ENCODE measurements around the gene TCEAL1.

Gene TCEAL1

GRCh38 chrX:103610282-103610681, 18.5 kb upstream of the TCEAL1 start:
- Histone ChIP-seq H3K9me3 (ENCODE audit: control insufficient read depth, low read length) (no peaks in the 10 kb centered on the region), H3K9ac (no peak overlapping the region), H3K27ac (no peak overlapping the region), H3K4me1 (no peaks in the 10 kb centered on the region), H3K36me3 (ENCODE audit: control insufficient read depth, insufficient read depth, low read length) (no peaks in the 10 kb centered on the region), H3K4me2 (ENCODE audit: low read length) (no peak overlapping the region), H3K79me2 (peaks cover 3% of the 10 kb centered on the region), H3K27me3 (ENCODE audit: control insufficient read depth, insufficient read depth, low read length) (no peaks in the 10 kb centered on the region), H3K4me3 (ENCODE audit: low read depth, low read length) (no peak overlapping the region), H2AFZ (no peak overlapping the region)
- no peak for TF ChIP-seq CTCF (IDR thresholded peaks at IDR 0.05)

GRCh38 chrX:103613362-103613890, 15.3 kb upstream of the TCEAL1 start:
- Histone ChIP-seq H3K9ac (no peak overlapping the region), H3K27me3 (ENCODE audit: control insufficient read depth, insufficient read depth, low read length) (no peaks in the 10 kb centered on the region), H3K79me2 (peaks cover 4% of the 10 kb centered on the region), H3K36me3 (ENCODE audit: control insufficient read depth, insufficient read depth, low read length) (no peaks in the 10 kb centered on the region), H3K4me2 (ENCODE audit: low read length) (no peak overlapping the region), H2AFZ (no peak overlapping the region), H3K9me3 (ENCODE audit: control insufficient read depth, low read length) (no peaks in the 10 kb centered on the region), H3K4me3 (ENCODE audit: low read depth, low read length) (no peak overlapping the region), H3K4me1 (no peaks in the 10 kb centered on the region), H3K27ac (no peak overlapping the region)
- no peak for TF ChIP-seq CTCF (IDR thresholded peaks at IDR 0.05)

GRCh38 chrX:103614999-103615398, 13.8 kb upstream of the TCEAL1 start:
- no peaks in the 10 kb centered on the region for H3K27me3 ChIP-seq (ENCODE audit: control insufficient read depth, insufficient read depth, low read length)
- no peak overlapping the region for H3K9ac ChIP-seq
- H2AFZ ChIP-seq = no peak overlapping the region
- H3K36me3 ChIP-seq (ENCODE audit: control insufficient read depth, insufficient read depth, low read length) = no peaks in the 10 kb centered on the region
- no peaks in the 10 kb centered on the region for H3K9me3 ChIP-seq (ENCODE audit: control insufficient read depth, low read length)
- peaks cover 4% of the 10 kb centered on the region for H3K79me2 ChIP-seq
- no peak overlapping the region for H3K4me3 ChIP-seq (ENCODE audit: low read depth, low read length)
- H3K4me1 ChIP-seq = no peaks in the 10 kb centered on the region
- H3K27ac ChIP-seq = no peak overlapping the region
- TF ChIP-seq CTCF (IDR thresholded peaks at IDR 0.05) = no peak
- no peak overlapping the region for H3K4me2 ChIP-seq (ENCODE audit: low read length)

- no peaks in the 10 kb centered on the region for H3K9me3 ChIP-seq (ENCODE audit: control insufficient read depth, low read length)
- H3K27me3 ChIP-seq (ENCODE audit: control insufficient read depth, insufficient read depth, low read length) = no peaks in the 10 kb centered on the region
- no peak overlapping the region for H3K9ac ChIP-seq
- no peak overlapping the region for H3K4me2 ChIP-seq (ENCODE audit: low read length)
- no peak overlapping the region for H2AFZ ChIP-seq
- TF ChIP-seq CTCF (IDR thresholded peaks at IDR 0.05) = no peak
- H3K79me2 ChIP-seq = peaks cover 4% of the 10 kb centered on the region
- no peaks in the 10 kb centered on the region for H3K36me3 ChIP-seq (ENCODE audit: control insufficient read depth, insufficient read depth, low read length)
- no peak overlapping the region for H3K27ac ChIP-seq
- no peak overlapping the region for H3K4me3 ChIP-seq (ENCODE audit: low read depth, low read length)
- H3K4me1 ChIP-seq = no peaks in the 10 kb centered on the region
Measured at GRCh38 chrX:103615781-103616371, 12.9 kb upstream of the TCEAL1 start.

- no peak overlapping the region for H3K4me3 ChIP-seq (ENCODE audit: low read depth, low read length)
- H3K27me3 ChIP-seq (ENCODE audit: control insufficient read depth, insufficient read depth, low read length) = no peaks in the 10 kb centered on the region
- no peak overlapping the region for H2AFZ ChIP-seq
- H3K4me2 ChIP-seq (ENCODE audit: low read length) = no peak overlapping the region
- peaks cover 4% of the 10 kb centered on the region for H3K79me2 ChIP-seq
- no peaks in the 10 kb centered on the region for H3K36me3 ChIP-seq (ENCODE audit: control insufficient read depth, insufficient read depth, low read length)
- no peaks in the 10 kb centered on the region for H3K9me3 ChIP-seq (ENCODE audit: control insufficient read depth, low read length)
- no peaks in the 10 kb centered on the region for H3K4me1 ChIP-seq
- no peak overlapping the region for H3K27ac ChIP-seq
- TF ChIP-seq CTCF (IDR thresholded peaks at IDR 0.05) = no peak
- H3K9ac ChIP-seq = no peak overlapping the region
Measured at GRCh38 chrX:103616676-103617186, 12.0 kb upstream of the TCEAL1 start.
